ENCODE data around the gene RNASEH2C.
A peak's percentile ranks its signal among the peaks of the same experiment; 100 is the strongest.
"Not testable (repeated sequence)": the region's sequence is repeated elsewhere in the genome, so short reads cannot be mapped to it uniquely, and the experiment has no call there.

The RNASEH2C gene

DNA sequence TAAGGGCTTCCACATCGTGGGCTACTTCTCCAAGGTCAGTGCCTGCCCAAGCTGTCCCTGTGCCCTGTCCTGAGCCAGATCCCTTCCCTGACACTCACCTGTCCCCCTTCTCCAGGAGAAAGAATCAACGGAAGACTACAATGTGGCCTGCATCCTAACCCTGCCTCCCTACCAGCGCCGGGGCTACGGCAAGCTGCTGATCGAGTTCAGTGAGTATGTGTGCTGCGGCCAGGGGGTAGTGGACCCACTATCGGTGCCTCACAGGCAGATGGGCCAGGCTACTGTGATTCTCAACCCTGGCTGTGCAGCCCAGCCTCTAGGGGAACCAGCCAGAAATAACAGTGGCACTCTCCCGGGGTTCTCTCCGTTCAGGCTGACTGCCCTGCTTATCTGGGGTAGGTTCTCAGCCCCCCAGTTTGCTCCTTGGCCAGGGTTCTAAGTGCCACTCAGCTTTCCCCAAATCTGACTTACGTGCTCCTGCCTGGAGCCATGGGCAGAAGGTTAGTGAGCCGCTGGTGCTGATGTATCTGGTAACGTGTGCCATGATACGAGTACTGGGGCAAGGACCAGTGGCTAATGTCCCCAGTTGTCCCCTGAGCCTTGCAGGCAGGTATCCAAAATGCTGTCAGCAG, 3.7 kb downstream of the RNASEH2C start:
- no peak for DNase-seq

DNA sequence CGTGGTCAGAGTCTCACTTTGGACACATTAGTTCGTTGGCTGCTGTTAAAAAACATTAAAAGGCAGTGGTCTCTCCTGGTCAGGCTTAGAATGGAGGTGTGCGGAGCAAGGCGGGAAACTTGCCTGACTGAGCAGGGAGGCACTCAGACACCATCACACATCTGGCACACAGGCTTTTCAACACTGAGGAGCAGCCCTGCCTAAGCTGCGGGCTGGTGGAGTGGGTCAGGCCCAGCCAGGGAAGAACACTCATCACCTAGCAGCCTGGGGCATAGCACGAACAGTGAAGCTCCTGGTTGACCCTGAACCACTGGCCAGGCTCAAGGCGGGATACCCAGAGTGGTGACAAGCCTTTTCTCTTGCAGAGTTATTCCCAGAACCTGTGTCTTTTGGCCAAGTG, 4.3 kb downstream of the RNASEH2C start:
- DNase-seq: no peak

DNA sequence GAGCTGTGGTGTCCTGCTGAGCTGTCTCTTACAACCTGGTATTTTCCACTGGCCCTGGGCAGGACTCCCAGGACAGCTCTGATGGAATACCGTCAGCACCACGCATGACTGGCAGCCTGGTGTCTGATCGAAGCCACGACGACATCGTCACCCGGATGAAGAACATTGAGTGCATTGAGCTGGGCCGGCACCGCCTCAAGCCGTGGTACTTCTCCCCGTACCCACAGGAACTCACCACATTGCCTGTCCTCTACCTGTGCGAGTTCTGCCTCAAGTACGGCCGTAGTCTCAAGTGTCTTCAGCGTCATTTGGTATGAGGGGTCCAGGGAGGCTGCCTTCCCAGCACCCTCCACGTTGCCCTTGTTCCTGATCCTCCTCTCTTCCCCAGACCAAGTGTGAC, 6.2 kb downstream of the RNASEH2C start:
- no peak for DNase-seq

DNA sequence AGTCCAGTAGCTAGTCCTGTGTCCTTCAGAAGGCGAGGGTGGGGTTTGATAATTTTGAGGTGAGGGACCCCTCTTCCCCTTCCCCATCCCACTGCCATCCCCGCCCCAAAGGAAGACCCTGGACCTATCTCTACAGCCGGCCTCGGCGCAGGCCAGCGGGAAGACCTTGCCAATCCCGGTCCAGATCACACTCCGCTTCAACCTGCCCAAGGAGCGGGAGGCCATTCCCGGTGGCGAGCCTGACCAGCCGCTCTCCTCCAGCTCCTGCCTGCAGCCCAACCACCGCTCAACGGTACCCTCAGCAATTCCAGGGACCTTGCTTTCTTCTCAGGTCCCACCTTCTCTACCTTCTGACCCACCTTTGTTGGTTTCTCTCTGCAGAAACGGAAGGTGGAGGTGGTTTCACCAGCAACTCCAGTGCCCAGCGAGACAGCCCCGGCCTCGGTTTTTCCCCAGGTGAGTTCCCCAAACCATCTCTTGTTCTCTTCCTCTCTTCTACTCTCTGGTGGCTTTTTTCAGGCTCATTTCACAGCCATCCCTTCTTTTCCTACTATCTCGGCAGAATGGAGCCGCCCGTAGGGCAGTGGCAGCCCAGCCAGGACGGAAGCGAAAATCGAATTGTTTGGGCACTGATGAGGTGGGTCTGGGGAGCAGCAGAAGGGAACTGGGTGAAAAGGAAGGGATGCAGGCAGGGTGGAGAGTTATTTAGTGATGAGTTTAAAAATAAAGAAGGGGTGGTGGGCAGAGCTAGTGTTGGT, 7.2 kb downstream of the RNASEH2C start:
- DNase-seq: no peak

DNA sequence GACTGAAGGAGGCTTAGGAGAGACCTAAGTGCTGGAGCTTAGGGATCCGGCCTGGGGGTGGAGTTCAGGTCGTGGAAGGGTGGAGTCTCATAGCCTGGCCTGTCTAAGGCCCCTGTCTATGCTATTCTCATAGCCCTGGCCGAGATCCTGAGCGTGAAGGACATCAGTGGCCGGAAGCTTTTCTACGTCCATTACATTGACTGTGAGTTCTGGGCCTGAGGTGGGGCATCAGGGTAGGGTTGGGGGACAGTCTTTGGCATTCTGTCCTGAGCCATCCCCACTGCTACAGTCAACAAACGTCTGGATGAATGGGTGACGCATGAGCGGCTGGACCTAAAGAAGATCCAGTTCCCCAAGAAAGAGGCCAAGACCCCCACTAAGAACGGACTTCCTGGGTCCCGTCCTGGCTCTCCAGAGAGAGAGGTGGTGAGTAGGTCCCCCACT, 7.9 kb downstream of the RNASEH2C start:
- no peak for DNase-seq

DNA sequence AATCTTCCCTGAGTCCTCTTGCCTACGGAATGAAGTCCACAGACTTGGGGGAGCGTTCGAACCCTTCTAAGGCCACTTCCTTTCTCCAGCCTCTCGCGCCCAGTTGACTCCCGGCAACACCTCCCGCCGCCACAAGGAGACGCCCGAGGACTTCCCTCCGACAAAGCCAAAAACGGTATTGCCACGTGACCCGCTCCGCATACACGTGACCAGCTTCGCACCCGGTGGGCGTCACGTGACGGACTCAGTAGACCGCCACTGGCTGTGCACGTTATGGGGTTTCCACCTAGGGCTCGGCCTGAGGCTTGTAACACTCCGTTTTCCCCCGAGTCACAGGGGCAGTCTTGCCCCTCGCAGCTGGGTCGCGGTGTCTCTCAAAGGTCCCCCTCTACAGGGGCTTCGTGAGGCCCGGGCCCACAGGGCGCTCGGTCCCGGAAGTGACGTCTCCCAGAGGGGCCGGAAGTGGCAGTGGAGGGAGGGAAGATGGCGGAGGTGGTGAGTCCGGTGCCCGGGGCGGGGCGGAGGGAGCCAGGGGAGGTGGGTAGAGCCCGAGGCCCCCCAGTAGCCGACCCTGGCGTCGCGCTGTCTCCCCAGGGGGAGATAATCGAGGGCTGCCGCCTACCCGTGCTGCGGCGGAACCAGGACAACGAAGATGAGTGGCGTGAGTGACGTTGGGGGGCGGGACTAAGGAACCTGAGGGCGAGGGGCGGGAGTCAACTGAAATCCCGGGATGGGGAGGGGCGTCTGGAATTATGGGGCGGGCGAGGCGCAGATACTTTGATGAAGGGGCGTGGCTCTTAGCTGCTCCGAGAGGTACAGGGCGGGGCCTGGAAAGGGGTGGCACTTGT, 8.6 kb downstream of the RNASEH2C start, which contains the start of gene KAT5:
Gene KAT5 (plus strand): TSS at position 468 of the 848 bp plus-strand sequence. CDS start 16 bp downstream, at position 484.
- peak; percentile 99 for DNase-seq

DNA sequence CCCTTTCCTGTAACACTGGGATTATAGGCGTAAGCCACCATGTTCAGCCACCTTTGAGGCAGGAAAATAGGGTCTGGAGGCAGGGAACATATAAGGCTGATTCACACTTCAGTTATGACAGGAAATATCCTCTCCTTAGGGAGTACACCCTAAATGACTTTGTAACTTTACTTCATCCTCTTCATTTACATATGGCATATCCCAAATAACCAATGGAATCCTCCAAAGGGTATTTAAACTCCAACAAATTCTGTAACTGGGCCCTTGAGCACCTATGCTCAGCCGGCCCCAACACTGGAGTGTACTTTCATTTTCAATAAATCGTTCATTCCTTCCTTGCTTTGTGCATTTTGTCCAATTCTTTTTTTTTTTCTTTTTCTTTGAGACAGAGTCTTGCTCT, 10.2 kb downstream of the RNASEH2C start:
- no peak for DNase-seq

DNA sequence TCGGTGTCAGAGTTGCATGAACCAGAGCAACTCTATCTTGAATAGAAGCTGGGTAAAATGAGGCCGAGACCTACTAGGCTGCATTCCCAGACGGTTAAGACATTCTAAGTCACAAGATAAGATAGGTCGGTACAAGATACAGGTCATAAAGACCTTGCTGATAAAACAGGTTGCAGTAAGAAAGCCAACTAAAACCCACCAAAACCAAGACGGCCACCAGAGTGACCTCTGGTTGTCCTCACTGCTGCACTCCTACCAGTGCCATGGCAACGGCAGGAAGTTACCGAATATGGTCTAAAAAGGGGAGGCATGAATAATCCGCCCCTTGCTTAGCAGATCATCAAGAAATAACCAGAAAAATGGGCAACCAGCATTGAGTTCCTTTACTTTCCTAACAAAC, 10.9 kb downstream of the RNASEH2C start:
- DNase-seq: no peak

DNA sequence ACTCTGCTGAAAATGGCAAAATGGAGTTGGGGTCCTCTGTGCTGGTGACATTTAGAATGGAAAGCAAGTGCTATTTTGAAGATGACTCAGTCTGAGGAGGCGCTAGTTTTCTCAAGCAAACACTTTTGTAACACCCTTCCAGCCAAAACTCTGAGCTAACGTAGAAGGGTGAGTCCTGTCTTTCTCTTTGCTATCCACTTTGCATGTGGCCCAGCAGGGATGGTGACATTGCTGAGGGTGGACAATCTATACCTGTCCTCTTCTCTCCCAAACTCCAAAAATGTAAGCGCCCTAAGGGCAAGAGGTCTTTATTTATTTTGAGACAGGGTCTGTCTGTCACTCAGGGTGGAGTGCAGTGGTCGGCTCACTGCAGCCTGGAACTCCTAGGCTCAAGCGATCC, 12.1 kb downstream of the RNASEH2C start:
- DNase-seq: no peak

DNA sequence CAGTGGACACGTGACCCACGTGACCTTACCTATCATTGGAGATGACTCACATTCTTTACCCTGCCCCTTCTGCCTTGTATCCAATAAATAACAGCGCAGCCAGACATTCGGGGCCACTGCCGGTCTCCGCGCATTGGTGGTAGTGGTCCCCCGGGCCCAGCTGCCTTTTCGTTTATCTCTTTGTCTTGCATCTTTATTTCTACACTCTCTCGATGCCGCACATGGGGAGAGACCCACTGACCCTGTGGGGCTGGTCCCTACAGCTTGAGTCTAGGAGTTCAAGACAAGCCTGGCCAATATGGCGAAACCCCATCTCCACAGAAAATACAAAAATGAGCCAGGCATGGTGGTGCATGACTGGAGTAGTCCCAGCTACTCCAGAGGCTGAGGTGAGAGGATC, 13.6 kb downstream of the RNASEH2C start:
- not testable (repeated sequence) for DNase-seq

DNA sequence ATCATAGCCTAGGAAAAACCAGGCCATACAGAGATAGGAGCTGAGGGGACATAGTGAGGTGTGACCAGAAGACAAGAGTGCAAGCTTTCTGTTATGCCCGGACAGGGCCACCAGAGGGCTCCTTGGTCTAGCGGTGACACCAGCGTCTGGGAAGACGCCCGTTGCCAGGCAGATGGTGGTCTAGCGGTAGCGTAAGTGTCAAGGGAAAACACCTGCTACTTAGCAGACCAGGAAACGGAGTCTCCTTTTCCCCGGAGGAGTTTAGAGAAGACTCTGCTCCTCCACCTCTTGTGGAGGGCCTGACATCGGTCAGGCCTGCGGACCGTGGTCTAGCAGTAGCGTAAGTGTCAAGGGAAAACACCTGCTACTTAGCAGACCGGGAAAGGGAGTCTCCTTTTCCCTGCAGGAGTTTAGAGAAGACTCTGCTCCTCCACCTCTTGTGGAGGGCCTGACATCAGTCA, 14.3 kb downstream of the RNASEH2C start:
- DNase-seq: peak; percentile 87

DNA sequence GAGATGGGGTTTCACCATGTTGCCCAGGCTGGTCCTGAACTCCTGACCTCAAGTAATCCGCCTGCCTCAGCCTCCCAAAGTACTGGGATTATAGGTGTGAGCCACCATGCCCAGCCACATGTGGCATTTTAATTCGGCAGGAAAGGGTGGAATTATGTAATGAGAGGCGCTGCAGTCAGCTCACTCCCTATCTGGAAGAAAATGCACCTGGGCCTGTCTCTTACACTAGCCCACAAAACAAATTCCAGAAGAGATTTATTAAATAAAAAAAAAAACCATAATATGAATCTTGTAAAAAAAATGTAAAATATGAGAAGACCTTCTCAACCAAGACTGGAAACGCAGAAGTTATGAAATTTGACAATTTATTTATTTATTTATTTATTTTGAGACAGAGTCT, 16.8 kb downstream of the RNASEH2C start:
- no peak for DNase-seq

DNA sequence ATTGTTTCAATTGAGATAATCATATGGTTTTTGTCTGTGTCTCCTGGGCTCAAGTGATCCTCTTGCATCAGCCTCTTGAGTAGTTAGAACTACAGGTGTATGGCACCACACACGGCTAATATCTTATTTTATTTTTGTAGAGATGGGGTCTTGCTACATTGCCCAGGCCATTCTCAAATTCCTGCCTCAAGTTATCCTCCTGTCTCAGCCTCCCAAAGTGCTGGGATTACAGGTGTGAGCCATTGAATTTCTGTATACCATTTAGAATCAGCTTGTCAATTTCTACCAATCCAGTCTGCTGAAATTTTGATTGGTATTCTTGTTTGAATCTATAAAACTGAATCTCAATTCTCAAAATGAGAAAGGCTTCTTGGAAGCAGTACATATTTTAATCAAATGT, 18.9 kb downstream of the RNASEH2C start:
- DNase-seq: no peak

DNA sequence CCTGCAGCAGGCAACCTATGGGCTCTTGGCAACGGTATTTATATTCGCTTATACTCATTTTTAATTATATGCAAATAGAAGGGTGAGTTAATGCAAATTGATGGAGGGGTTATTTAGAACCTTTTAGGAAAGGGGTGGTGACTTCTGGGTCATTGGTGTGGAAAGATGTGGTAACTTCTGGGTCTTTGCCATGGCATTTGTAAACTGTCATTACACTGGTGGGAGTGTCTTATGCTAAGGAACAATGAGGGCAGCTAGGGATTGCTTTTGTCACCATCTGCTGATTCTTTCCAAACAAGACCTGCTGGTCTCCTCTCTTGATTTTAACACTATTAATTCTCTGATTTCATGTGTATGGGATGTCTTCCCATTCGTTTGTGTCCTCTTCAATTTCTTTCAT, 20.2 kb downstream of the RNASEH2C start:
- DNase-seq: no peak

DNA sequence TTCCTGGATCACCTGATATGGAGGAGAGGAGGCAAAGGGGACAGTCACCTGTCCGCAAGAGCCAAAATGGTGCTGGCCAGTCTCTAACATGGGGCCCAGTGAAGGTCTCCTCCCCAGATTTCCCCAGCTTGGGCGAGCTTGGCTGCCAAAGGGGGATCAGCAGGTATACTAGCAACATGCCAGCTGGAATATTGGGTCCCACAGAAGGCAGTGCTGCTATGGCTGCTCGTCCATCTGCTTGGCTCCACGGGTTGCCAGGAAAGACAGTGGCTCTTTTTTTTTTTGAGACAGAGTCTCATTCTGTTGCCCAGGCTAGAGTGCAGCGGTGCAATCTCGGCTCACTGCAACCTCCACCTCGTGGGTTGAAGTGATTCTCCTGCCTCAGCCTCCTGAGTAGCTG, 21.3 kb downstream of the RNASEH2C start:
- no peak for DNase-seq

DNA sequence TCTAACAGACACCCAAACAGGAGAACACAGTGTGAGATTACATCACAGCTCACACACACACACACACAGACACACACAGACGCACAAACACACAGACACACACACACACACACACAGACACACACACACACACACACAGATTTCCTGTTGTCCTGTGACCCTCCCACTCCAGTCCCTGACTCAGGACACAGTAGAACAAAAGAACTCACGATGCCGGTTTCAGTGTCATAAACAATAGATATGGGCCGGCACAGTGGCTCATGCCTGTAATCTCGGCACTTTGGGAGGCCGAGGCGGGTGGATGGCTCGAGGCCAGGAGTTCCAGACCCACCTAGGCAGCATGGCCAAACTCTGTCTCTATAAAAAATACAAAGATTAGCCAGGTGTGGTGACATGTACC, 22.4 kb downstream of the RNASEH2C start:
- no peak for DNase-seq

DNA sequence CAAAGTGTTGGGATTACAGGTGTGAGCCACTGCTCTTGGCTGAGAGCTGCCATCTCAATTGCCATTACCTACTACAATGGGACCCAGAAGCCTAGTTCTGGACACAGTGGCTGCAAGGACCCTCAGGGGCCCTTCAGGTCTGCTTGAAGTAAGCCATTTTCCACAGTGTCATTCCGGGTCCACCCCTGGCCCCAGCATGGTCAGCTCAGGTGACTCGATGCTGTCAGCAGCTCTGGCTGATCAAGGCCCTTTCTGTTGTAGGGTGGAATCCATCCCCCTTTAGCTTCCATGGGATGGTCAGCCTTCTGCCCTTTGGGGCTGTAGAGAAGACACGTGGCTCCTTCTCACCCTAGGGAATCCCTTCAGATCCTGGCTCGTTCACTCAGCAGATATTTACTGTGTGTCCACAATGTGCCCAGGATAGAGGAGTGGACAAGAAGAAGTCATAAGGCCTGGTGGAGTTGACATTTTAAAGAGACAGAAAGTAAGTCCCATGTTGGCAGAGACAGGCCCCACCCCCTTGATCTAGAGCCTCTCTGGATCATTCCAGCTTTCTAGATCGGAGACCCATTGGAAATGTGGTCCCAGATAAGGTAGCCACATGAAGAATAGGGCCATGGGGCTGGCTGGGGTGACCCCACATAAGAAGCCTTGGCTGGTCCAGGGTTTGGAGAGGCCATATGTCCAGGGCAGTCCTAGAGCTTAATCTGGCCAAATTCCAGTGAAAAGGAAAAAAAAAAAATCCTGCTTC, 23.6 kb downstream of the RNASEH2C start:
- DNase-seq: no peak

DNA sequence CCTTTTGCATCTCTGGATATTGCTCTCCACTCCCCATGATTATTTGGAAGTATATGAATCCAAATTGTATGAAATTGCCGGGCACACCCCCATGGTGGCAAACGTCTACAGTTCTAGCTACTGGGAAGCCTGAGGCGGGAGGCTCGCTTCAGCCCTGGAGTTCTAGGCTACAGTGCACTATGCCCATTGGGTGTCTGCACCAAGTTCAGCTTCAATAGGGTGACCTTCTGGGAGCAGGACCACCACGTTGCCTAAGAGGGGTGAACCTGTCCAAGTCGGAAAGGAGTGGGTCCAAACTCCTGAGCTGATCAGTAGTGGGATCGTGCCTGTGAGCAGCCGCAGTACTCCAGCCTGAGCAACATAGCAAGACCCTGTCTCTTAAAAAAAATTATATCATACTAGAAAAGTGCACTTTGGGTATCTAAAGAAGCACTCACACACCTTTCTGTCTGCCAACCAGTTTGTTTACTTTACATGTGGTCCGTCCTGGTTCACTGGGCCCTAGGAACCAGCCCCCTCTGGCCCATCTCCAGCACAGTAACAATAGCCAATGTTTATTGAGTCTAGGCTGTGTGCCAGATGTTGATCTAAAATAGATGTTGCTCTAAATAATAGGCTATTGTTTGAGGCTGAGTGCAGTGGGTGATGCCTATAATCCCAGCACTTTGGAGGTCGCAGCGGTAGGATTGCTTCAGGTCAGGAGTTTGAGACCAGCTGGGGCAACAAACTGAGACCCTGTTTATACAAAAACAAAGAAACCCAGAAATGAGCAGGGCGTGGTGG, 24.9 kb downstream of the RNASEH2C start:
- DNase-seq: no peak

DNA sequence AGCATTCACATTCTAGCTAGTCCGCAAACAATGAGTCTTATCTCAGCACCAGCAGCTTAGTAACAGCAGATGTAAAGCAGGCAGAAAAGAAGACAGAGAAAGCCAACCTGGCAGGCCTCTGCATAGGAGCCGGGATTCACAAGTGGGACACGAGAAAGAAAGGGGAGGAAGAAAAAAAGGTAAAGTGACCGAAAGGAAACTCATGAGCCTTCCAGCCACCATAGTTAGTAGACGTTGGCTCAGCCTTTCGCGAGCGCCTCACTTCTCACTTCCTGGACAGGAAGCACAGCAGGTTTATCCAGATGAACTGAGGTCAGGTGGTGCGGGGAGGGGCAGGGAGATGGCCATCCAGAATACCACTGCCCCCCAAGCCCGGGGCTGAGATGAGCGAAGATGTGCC, 28.2 kb downstream of the RNASEH2C start:
- no peak for DNase-seq

DNA sequence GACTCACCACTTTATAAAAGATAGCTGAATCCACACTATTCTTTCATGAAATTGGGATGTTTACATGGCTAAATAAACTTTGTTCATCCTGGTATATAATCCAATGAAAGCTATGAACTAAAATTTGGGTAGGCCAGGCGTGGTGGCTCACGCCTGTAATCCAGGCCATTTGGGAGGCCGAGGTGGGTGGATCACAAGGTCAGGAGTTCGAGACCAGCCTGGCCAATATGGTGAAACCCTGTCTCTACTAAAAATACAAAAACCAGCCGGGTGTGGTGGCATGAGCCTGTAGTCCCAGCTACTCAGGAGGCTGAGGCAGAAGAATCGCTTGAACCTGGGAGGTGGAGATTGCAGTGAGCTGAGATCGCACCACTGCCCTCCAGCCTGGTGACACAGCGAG, 28.8 kb downstream of the RNASEH2C start:
- not testable (repeated sequence) for DNase-seq

DNA sequence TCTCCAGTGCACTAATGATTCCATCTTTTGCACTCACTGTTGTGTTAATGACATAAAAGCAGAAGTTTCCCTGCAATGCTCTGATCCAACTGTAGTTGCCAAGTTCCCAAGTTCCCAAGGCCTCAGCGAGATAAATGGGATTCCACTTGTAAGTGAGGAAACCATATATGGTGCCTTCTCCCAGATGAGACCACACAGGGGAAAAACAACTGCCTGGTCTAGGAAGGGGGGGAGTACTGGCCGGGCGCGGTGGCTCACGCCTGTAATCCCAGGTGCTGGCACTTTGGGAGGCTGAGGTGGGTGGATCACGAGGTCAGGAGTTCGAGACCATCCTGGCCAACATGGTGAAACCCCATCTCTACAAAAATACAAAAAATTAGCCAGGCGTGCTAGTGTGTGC, 34.6 kb downstream of the RNASEH2C start:
- DNase-seq: no peak

DNA sequence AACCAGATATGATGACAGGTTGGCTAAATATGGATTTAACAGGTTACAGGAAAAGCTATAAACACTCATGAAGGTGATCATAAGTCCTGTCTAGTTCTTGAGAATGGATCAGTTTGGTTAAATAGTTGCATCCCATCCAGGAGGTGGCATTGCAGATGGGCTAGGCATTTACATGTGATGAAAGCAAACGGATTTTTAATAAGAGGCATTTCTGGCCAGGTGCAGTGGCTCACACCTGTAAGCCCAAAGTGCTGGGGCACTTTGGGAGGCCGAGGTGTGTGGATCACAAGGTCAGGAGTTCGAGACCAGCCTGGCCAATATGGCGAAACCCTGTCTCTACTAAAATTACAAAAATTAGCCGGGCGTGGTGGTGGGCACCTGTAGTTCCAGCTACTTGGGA, 37.1 kb downstream of the RNASEH2C start:
- not testable (repeated sequence) for DNase-seq

Data from NCI-H82 (cell line).